GM12878 (cell line): ENCODE results near the gene GAMT.

Experiments
- BMI1 ChIP-seq: fragments of 450-650 bp; IDR thresholded peaks from 2 replicates; pipeline ENCODE4 v1.6.1; 2016; ENCODE audit warnings: mild to moderate bottlenecking, moderate library complexity, borderline replicate concordance
- BRCA1 ChIP-seq: IDR thresholded peaks from 2 replicates; pipeline ENCODE4 v1.6.1; 2011; ENCODE audit warnings: low read depth, low read length, improper control_type of control experiment
- CBX5 ChIP-seq: sonication (generic); IDR thresholded peaks from 2 replicates; pipeline ENCODE4 v1.6.1; 2016; ENCODE audit warnings: low read depth, moderate library complexity, mild to moderate bottlenecking, inconsistent platforms
- CREB1 ChIP-seq: IDR thresholded peaks from 2 replicates; pipeline ENCODE4 v1.6.1; 2012; ENCODE audit warnings: low read depth, mild to moderate bottlenecking, inconsistent platforms
- CTCF ChIP-seq, 3 experiments: IDR thresholded peaks in 2 of 3; conservative IDR thresholded peaks in 1 of 3; 2 replicates each; pipeline ENCODE4 v1.5.1; 2011; ENCODE audit warnings: low read depth in 3 of 3, low read length in 3 of 3, mild to moderate bottlenecking in 3 of 3, control low read depth in 2 of 3, moderate library complexity in 2 of 3, inconsistent platforms in 1 of 3, mixed read lengths in 1 of 3; ENCODE audit not compliant: control insufficient read depth in 2 of 3, insufficient read depth in 1 of 3; ENCODE audit errors: extremely low read depth in 1 of 3
- CUX1 ChIP-seq: IDR thresholded peaks from 2 replicates; pipeline ENCODE4 v1.6.1; 2012; ENCODE audit warnings: improper control_type of control experiment, low read depth, low read length; ENCODE audit not compliant: insufficient replicate concordance
- EED ChIP-seq: sonication (generic); IDR thresholded peaks from 2 replicates; pipeline ENCODE4 v1.6.1; 2016; ENCODE audit warnings: antibody characterized with exemption, low read depth
- PBX3 ChIP-seq: IDR thresholded peaks from 2 replicates; pipeline ENCODE4 v1.6.1; 2011; ENCODE audit warnings: mild to moderate bottlenecking, low read depth, low read length, moderate library complexity; ENCODE audit not compliant: insufficient replicate concordance
- POLR2A ChIP-seq: IDR thresholded peaks from 2 replicates; pipeline ENCODE4 v1.6.1; 2011; ENCODE audit warnings: low read depth, mild to moderate bottlenecking, low read length
- POLR2AphosphoS2 ChIP-seq: IDR thresholded peaks from 2 replicates; pipeline ENCODE4 v1.6.1; 2011; ENCODE audit warnings: low read depth, mild to moderate bottlenecking, low read length, improper control_type of control experiment, moderate library complexity
- POU2F2 ChIP-seq: IDR thresholded peaks from 3 replicates; pipeline ENCODE4 v1.6.1; 2011; ENCODE audit warnings: low read depth, mild to moderate bottlenecking, low read length, borderline replicate concordance
- RAD21 ChIP-seq: IDR thresholded peaks from 2 replicates; pipeline ENCODE4 v1.6.1; 2011; ENCODE audit warnings: mild to moderate bottlenecking, low read depth, low read length, moderate library complexity; ENCODE audit not compliant: insufficient read depth
- YY1 ChIP-seq: IDR thresholded peaks from 2 replicates; pipeline ENCODE4 v1.6.1; 2011; ENCODE audit warnings: low read depth, mild to moderate bottlenecking, low read length

GRCh38 chr19:1412323-1412923, 11.1 kb upstream of the GAMT start:
- no peak for TF ChIP-seq YY1
- TF ChIP-seq POU2F2: no peak
- no peak for TF ChIP-seq PBX3
- no peak for TF ChIP-seq POLR2A
- no peak for TF ChIP-seq BRCA1
- no peak for TF ChIP-seq CTCF (IDR thresholded peaks at IDR 0.05 in 2 of 3, conservative IDR thresholded peaks at IDR 0.05 in 1 of 3; ENCODE audit: control insufficient read depth in 2 of 3, extremely low read depth in 1 of 3, insufficient read depth in 1 of 3, low read depth in 3 of 3, low read length in 3 of 3)
- TF ChIP-seq EED: no peak
- no peak for TF ChIP-seq RAD21
- TF ChIP-seq CUX1: no peak
- TF ChIP-seq CBX5: no peak
- no peak for TF ChIP-seq CREB1
- no peak for TF ChIP-seq BMI1
- TF ChIP-seq POLR2AphosphoS2: no peak
